Measurements from ENCODE around the gene TBCE. TPM values are rescaled to one million over a fixed set of nuclear protein-coding genes. Genes with fewer than 3 reads are reported as not detected.
"Not testable (repeated sequence)": the region's sequence is repeated elsewhere in the genome, so short reads cannot be mapped to it uniquely, and the experiment has no call there.

The TBCE gene
- total RNA-seq, 2 experiments from 2014 or later = 22.7 to 26.3 TPM

DNA sequence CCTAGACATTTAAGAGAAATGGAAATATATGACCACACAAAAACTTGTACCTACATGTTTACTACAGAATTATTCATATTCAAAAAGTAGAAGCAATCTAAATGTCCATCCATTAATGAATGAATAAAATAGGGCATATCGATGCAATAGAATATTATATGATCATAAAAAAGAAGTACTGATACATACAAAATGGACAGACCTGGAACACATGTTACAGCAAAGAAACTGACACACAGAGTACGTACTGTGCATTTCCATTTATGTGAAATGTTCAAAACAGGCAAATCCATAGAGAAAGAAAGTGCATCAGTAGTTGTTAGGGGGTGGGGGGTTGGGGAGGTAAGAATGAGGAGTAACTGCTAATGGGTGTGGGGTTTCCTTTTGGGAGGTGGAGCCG lies 97.8 kb downstream of the TBCE start:
- H3K4me1 Mint-ChIP-seq (ENCODE audit: low read depth) = peaks cover 8% of the 10 kb centered on the region
- ChIA-PET CTCF (no interaction called here), POLR2A (no interaction called here)
- no peak for DNase-seq
- no peak overlapping the region for H3K27ac Mint-ChIP-seq
- H3K27me3 Mint-ChIP-seq = no peaks in the 10 kb centered on the region
- peaks cover 14% of the 10 kb centered on the region for H3K36me3 Mint-ChIP-seq
- intact Hi-C loops (cut with micrococcal nuclease) = no loop called here
- H3K4me3 Mint-ChIP-seq = no peak overlapping the region
- no peaks in the 10 kb centered on the region for H3K9me3 Mint-ChIP-seq

DNA sequence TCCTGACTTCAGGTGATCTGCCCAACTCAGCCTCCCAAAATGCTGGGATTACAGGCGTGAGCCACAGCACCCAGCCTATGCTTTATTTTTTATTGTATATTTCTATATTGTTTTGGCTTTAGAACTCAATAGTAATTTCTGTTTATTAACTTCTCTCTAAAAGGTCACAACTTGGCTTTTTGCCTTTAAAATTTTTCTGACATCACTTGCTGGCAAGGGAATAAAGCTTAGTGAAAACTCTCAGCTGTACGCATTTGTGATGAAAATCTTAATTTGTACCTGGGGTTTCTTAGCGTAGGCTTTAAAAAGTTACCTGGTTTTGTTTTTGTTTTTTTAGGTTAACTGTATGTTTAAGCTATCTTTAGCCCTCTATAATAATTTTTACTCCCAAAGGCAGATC lies 100.8 kb downstream of the TBCE start:
- no peaks in the 10 kb centered on the region for H3K9me3 Mint-ChIP-seq
- POLR2A ChIA-PET = interaction anchor here (0.6 kb wide), 1 partner anchor 22 kb away, joined by 4 read pairs; no protein-coding TSS in a partner anchor
- CTCF ChIA-PET = interaction anchor here (0.6 kb wide), 1 partner anchor 9 kb away, joined by 3 read pairs; no protein-coding TSS in a partner anchor
- H3K4me1 Mint-ChIP-seq (ENCODE audit: low read depth) = peaks cover 2% of the 10 kb centered on the region
- H3K27ac Mint-ChIP-seq = no peak overlapping the region
- intact Hi-C loops (cut with micrococcal nuclease) = no loop called here
- no peak overlapping the region for H3K4me3 Mint-ChIP-seq
- peaks cover 19% of the 10 kb centered on the region for H3K36me3 Mint-ChIP-seq
- DNase-seq = no peak
- H3K27me3 Mint-ChIP-seq = no peaks in the 10 kb centered on the region

DNA sequence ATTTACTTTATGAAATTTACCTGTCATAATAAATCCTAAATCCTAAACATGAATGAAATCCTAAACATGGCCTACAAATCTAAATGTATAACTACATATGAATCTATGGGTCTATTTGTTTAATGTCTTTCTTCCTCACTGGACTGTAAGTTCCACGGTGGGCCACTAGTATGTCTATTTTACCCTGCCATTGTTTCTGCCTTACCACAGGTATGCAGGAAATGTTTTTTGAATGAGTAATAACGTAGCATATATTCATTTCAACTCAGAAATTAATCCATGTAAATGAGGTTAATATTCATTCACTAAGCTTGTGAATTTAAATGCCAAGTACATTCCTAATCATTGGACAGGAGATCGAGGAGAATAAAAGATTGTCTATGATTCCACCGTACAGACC lies 101.7 kb downstream of the TBCE start:
- no peak overlapping the region for H3K27ac Mint-ChIP-seq
- ChIA-PET POLR2A (no interaction called here), CTCF (no interaction called here)
- H3K4me3 Mint-ChIP-seq = no peak overlapping the region
- no peaks in the 10 kb centered on the region for H3K9me3 Mint-ChIP-seq
- H3K27me3 Mint-ChIP-seq = no peaks in the 10 kb centered on the region
- H3K4me1 Mint-ChIP-seq (ENCODE audit: low read depth) = peaks cover 3% of the 10 kb centered on the region
- no peak for DNase-seq
- intact Hi-C loops (cut with micrococcal nuclease) = no loop called here
- H3K36me3 Mint-ChIP-seq = peaks cover 19% of the 10 kb centered on the region

DNA sequence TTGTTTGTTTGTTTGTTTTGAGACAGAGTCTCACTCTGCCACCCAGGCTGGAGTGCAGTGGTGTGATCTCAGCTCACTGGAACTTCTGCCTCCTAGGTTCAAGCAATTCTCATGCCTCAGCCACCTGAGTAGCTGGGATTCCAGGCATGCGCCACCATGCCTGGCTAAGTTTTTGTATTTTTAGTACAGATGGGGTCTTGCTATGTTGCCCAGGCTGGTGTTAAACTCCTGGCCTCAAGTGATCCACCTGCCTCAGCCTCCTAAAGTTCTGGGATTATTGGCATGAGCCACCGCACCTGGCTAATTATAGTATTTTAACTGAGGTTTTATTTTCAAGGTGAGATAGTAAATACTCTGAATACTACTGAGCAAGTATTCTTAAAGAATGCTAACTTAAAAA lies 102.7 kb downstream of the TBCE start:
- intact Hi-C loops (cut with micrococcal nuclease); H3K4me1 Mint-ChIP-seq (ENCODE audit: low read depth); H3K4me3 Mint-ChIP-seq; H3K27me3 Mint-ChIP-seq; H3K27ac Mint-ChIP-seq; DNase-seq; POLR2A ChIA-PET; H3K9me3 Mint-ChIP-seq: not testable (repeated sequence)
- H3K36me3 Mint-ChIP-seq = peaks cover 16% of the 10 kb centered on the region
- CTCF ChIA-PET = interaction anchor here (1.1 kb wide), 1 partner anchor 53 kb away, joined by 4 read pairs; no protein-coding TSS in a partner anchor

DNA sequence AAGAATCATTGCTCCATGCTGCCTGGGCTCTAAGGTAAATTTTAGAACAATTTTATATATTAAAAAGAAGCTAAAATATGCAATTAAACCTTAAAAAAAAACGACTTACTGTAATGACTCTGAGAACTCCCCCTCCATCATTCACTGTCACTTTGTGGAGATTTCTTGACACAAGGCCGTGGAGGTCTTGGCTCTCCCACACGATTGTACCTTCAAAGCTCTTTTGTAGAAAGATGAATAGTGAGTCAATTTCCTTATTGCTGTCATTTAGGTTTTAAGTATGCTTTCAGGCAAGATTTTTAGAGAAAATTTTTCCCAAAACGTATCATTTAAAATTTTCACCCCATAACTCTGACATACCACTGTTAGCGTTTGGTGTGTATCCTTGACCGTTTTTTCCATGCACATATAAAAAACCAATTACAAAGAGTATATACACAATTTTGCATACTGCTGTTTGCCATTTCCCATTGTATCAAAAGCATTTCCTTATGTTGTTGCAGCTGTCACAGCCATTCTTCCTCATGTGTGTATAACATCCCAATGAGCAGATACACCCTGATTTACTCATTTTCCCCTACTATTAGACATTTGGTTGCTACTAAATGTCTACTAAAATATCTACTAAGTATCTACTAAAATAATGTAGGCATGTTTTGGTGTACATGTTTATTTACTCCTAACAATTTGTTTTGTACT lies 103.7 kb downstream of the TBCE start:
- H3K36me3 Mint-ChIP-seq = peaks cover 11% of the 10 kb centered on the region
- H3K4me3 Mint-ChIP-seq = no peak overlapping the region
- intact Hi-C loops (cut with micrococcal nuclease) = no loop called here
- no peaks in the 10 kb centered on the region for H3K9me3 Mint-ChIP-seq
- POLR2A ChIA-PET = no interaction called here
- no peaks in the 10 kb centered on the region for H3K27me3 Mint-ChIP-seq
- H3K4me1 Mint-ChIP-seq (ENCODE audit: low read depth) = peaks cover 6% of the 10 kb centered on the region
- no peak overlapping the region for H3K27ac Mint-ChIP-seq
- DNase-seq = no peak
- CTCF ChIA-PET = interaction anchor here (1.1 kb wide), 1 partner anchor 54 kb away, joined by 4 read pairs; no protein-coding TSS in a partner anchor

DNA sequence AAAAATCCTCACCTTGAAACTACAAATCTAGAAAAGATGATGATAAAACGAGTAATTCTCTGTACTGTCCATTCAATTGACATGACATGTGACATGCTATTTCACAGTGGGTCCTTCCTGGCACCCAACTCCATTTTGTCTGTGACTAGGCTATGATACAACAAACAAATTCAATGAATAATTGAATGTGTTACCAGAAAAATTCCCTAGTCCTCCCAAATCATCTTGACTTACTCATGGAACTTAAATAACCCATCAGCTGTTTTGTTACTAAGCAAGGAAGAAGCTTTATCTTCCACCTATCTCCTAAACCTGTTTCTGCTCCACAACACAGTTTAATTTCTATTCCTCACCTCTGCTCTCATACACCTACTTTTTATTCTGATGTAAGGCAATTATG lies 106.6 kb downstream of the TBCE start:
- peaks cover 9% of the 10 kb centered on the region for H3K36me3 Mint-ChIP-seq
- ChIA-PET POLR2A (no interaction called here), CTCF (no interaction called here)
- no peaks in the 10 kb centered on the region for H3K27me3 Mint-ChIP-seq
- no peaks in the 10 kb centered on the region for H3K9me3 Mint-ChIP-seq
- DNase-seq = no peak
- peaks cover 6% of the 10 kb centered on the region for H3K4me1 Mint-ChIP-seq (ENCODE audit: low read depth)
- intact Hi-C loops (cut with micrococcal nuclease) = no loop called here
- no peak overlapping the region for H3K4me3 Mint-ChIP-seq
- no peak overlapping the region for H3K27ac Mint-ChIP-seq

DNA sequence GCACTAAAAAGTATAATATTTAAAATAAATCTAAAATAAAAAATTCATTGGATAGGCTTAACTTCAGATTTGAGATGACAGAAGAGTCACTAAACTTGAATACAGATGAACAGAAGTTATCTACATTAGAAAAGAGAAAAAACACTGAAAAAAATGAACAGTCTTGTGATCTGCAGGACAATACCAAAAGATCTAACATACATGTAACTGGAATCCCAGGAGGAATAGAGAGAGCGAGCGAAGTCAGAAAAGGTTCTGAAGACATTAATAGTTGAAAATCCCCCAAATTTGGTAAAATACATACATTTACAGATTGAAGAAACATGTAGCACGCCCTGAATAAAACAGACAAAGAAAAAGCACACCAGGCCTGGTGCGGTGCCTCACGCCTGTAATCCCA lies 115.9 kb downstream of the TBCE start:
- Mint-ChIP-seq H3K27ac (no peak overlapping the region), H3K4me1 (ENCODE audit: low read depth) (no peaks in the 10 kb centered on the region), H3K4me3 (no peak overlapping the region), H3K36me3 (peaks cover 31% of the 10 kb centered on the region), H3K9me3 (peaks cover 4% of the 10 kb centered on the region), H3K27me3 (no peaks in the 10 kb centered on the region)
- intact Hi-C loops (cut with micrococcal nuclease) = no loop called here
- no peak for DNase-seq
- ChIA-PET CTCF (no interaction called here), POLR2A (no interaction called here)

DNA sequence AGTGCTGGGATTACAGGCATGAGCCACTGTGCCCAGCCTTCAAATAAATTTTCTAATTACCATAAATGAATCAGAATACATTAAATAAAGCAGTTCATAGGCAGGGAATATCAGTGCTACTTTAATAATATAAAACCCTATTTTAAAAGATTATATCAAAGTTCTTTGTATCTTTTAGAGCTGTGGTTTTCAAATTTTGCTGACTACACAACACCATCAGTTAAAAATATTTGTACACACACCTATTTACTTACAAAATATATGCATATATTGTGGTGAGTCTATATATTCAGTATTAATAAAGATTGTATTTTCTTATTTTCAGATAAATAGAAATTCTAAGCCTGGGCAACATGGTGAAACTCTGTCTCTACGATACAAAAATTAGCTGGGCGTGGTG lies 118.3 kb downstream of the TBCE start:
- peaks cover 7% of the 10 kb centered on the region for H3K4me1 Mint-ChIP-seq (ENCODE audit: low read depth)
- intact Hi-C loops (cut with micrococcal nuclease) = no loop called here
- ChIA-PET POLR2A (no interaction called here), CTCF (no interaction called here)
- H3K9me3 Mint-ChIP-seq = peaks cover 4% of the 10 kb centered on the region
- no peak for DNase-seq
- no peaks in the 10 kb centered on the region for H3K27me3 Mint-ChIP-seq
- H3K27ac Mint-ChIP-seq = no peak overlapping the region
- H3K36me3 Mint-ChIP-seq = peaks cover 24% of the 10 kb centered on the region
- no peak overlapping the region for H3K4me3 Mint-ChIP-seq

DNA sequence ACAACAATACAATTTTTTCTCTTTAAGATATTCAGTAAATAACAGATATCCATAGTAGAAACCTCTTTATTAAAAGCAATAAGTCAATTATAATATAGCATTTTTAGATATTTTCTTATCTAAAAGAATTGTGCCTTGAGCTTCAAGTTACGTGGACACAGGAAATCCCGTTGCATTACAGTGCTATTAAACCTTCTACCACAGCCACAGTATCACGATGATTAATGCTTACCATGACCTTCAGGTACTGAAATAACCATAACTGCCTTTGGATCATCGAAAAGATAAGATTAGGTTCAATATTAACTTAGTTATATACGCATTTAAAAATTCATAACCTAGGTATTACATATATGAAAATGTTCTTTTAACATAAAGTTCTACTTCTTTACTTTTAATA lies 119.1 kb downstream of the TBCE start:
- intact Hi-C loops (cut with micrococcal nuclease) = no loop called here

DNA sequence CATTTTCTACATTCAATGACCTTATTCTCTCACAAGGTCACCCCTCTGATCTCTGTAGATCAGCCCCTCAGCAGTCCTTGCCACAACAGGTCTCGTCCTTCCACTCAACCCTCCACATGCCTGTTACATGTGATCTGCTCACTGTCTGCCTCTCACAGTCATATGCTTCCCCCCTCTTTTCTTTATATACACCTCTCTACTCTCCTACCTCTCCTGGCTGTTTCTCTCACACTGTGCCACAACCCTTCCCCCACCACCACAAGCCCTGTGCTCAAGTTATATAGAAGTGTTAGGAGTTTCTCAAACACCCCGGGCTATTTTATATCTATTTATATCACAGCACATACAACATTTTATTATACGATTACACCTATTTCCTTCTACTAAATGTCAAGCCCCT lies 124.4 kb downstream of the TBCE start:
- Mint-ChIP-seq H3K4me1 (ENCODE audit: low read depth) (peaks cover 25% of the 10 kb centered on the region), H3K27me3 (no peaks in the 10 kb centered on the region), H3K36me3 (peaks cover 15% of the 10 kb centered on the region), H3K4me3 (no peak overlapping the region), H3K9me3 (no peaks in the 10 kb centered on the region), H3K27ac (no peak overlapping the region)
- CTCF ChIA-PET = interaction anchor here (3.9 kb wide), 1 partner anchor 13 kb away, joined by 30 read pairs; the partner anchor contains the start of gene B3GALNT2
- POLR2A ChIA-PET = no interaction called here
- DNase-seq = no peak
- intact Hi-C loops (cut with micrococcal nuclease) = loop anchor here (2.0 kb wide), 2 partner anchors 285 to 365 kb away; no protein-coding TSS in a partner anchor

More for the DNA sequence above, 119.1 kb downstream of the TBCE start:
- Mint-ChIP-seq H3K27me3 (no peaks in the 10 kb centered on the region), H3K27ac (no peak overlapping the region), H3K36me3 (peaks cover 20% of the 10 kb centered on the region), H3K9me3 (peaks cover 4% of the 10 kb centered on the region), H3K4me3 (no peak overlapping the region), H3K4me1 (ENCODE audit: low read depth) (peaks cover 7% of the 10 kb centered on the region)
- no peak for DNase-seq
- ChIA-PET POLR2A (no interaction called here), CTCF (no interaction called here)

DNA sequence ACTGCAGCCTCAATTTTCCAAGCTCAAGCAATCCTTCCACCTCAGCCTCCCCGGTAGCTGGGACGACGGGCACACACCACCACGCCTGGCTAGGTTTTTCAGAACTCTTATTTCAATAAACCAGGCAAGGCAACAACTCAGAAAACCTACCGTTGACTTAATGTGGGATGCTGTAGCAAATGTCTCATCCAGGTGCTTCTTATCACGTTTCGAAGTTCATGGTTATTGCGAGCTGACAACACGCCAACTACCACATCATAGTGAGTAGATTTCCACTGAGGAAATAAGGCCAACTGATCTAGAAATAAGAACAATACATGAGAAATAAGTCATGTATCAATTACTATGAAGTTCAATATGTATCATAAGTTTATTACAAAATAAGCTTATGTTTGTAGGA lies 127.3 kb downstream of the TBCE start:
- peaks cover 24% of the 10 kb centered on the region for H3K4me1 Mint-ChIP-seq (ENCODE audit: low read depth)
- intact Hi-C loops (cut with micrococcal nuclease) = no loop called here
- ChIA-PET CTCF (interaction anchor here (3.9 kb wide), 1 partner anchor 10 kb away, joined by 30 read pairs; the partner anchor contains the start of gene B3GALNT2), POLR2A (interaction anchor here (3.4 kb wide), 1 partner anchor 9 kb away, joined by 29 read pairs; the partner anchor contains the start of gene B3GALNT2)
- H3K27me3 Mint-ChIP-seq = no peaks in the 10 kb centered on the region
- H3K4me3 Mint-ChIP-seq = no peak overlapping the region
- no peak for DNase-seq
- no peak overlapping the region for H3K27ac Mint-ChIP-seq
- no peaks in the 10 kb centered on the region for H3K9me3 Mint-ChIP-seq
- peaks cover 13% of the 10 kb centered on the region for H3K36me3 Mint-ChIP-seq

DNA sequence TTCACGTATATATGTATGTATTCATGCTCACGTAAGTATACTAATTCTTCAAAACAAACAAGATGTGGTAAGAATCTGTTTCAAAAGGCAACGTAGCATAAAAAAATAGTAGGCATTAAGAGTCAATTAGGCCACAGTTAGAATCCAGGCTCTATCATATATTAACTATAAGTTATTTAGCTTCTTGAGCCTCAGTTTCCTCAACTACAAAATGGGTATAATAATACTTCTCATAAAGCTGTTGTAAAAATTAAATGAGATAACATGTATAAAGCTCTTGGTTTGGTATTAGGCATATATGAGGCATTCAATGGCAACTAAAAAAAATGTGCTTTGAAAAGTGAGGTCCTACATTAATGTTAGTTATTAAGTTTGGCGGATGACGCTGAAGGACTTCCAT lies 127.8 kb downstream of the TBCE start:
- H3K9me3 Mint-ChIP-seq = no peaks in the 10 kb centered on the region

DNA sequence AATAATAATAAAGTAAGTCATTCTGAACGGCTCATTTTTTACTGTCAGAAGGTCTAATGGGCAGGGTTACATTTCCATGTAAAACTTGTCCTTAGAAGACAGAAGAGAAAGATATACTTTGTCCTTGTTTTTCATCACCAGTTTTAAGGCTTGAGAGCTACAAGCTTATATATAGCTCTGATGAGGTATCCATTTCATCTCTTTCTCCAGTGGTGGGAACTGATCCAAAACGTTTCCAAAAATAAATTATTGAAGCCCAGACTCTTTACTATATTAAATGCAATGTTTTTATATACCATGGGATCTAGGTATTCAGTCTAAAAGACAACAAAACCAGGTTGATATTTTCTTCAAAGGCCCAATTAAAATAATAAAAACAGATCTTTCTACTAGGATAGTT lies 128.3 kb downstream of the TBCE start:
- H3K9me3 Mint-ChIP-seq = no peaks in the 10 kb centered on the region
- intact Hi-C loops (cut with micrococcal nuclease) = no loop called here
- H3K27me3 Mint-ChIP-seq = no peaks in the 10 kb centered on the region
- peaks cover 20% of the 10 kb centered on the region for H3K4me1 Mint-ChIP-seq (ENCODE audit: low read depth)
- CTCF ChIA-PET = interaction anchor here (3.9 kb wide), 1 partner anchor 9 kb away, joined by 30 read pairs; the partner anchor contains the start of gene B3GALNT2
- no peak overlapping the region for H3K27ac Mint-ChIP-seq
- no peak for DNase-seq
- H3K4me3 Mint-ChIP-seq = no peak overlapping the region
- H3K36me3 Mint-ChIP-seq = peaks cover 13% of the 10 kb centered on the region
- POLR2A ChIA-PET = no interaction called here

More for the DNA sequence above, 127.8 kb downstream of the TBCE start:
- ChIA-PET CTCF (interaction anchor here (3.9 kb wide), 1 partner anchor 10 kb away, joined by 30 read pairs; the partner anchor contains the start of gene B3GALNT2), POLR2A (interaction anchor here (3.4 kb wide), 1 partner anchor 9 kb away, joined by 29 read pairs; the partner anchor contains the start of gene B3GALNT2)
- Mint-ChIP-seq H3K27ac (no peak overlapping the region), H3K36me3 (peaks cover 13% of the 10 kb centered on the region), H3K27me3 (no peaks in the 10 kb centered on the region), H3K4me3 (no peak overlapping the region), H3K4me1 (ENCODE audit: low read depth) (peaks cover 19% of the 10 kb centered on the region)
- DNase-seq = no peak
- intact Hi-C loops (cut with micrococcal nuclease) = no loop called here

Data from activated CD4-positive, alpha-beta memory T cell treated with anti-CD3 and anti-CD28 coated beads for 36 hours (primary cell).